Lung (tissue), 12 donors: ENCODE results near the gene STK38L. TPM values are rescaled to one million over a fixed set of nuclear protein-coding genes. Genes with fewer than 3 reads are reported as not detected.

ENCODE experiments used
- ATAC-seq: fragments of 200-7000 bp; cut with Tn5 transposase; one replicate; pipeline ENCODE4 v1.9.1; 2020; ENCODE audit warnings: moderate number of reproducible peaks; ENCODE audit not compliant: insufficient read depth, low FRiP score
- DNase-seq, 3 donors: peaks; one replicate each; pipeline ENCODE4 v3.0.0-alpha.2; 2013 to 2017
- H3K27ac ChIP-seq, 2 donors: one replicate each; pipeline ENCODE4 v1.5.1; 2013; ENCODE audit warnings: mild to moderate bottlenecking in 2 of 2, moderate library complexity in 2 of 2, control low read depth in 1 of 2, inconsistent platforms in 1 of 2, low read depth in 1 of 2, low read length in 1 of 2
- H3K27me3 ChIP-seq, 3 donors: one replicate each; pipeline ENCODE4 v1.5.1; 2013; ENCODE audit warnings: low read length in 2 of 3; ENCODE audit not compliant: control insufficient read depth in 3 of 3, insufficient read depth in 3 of 3
- H3K36me3 ChIP-seq, 4 donors: one replicate each; pipeline ENCODE4 v1.5.1; 2013; ENCODE audit warnings: low read length in 4 of 4, mild to moderate bottlenecking in 1 of 4, moderate library complexity in 1 of 4; ENCODE audit not compliant: control insufficient read depth in 4 of 4, insufficient read depth in 4 of 4
- H3K4me1 ChIP-seq, 5 donors: one replicate each; pipeline ENCODE4 v1.5.1; 2013; ENCODE audit warnings: low read length in 5 of 5, mild to moderate bottlenecking in 2 of 5, moderate library complexity in 1 of 5; ENCODE audit not compliant: control insufficient read depth in 5 of 5, insufficient read depth in 5 of 5
- H3K4me3 ChIP-seq: one replicate; pipeline ENCODE4 v1.5.1; 2013; ENCODE audit warnings: mild to moderate bottlenecking, control low read depth, moderate library complexity
- H3K9ac ChIP-seq, 2 donors: one replicate each; pipeline ENCODE4 v1.5.1; 2013; ENCODE audit warnings: low read length in 2 of 2, control low read depth in 1 of 2; ENCODE audit not compliant: insufficient read depth in 1 of 2
- H3K9me3 ChIP-seq, 4 donors: one replicate each; pipeline ENCODE4 v1.5.1; 2013; ENCODE audit warnings: low read length in 3 of 4, mild to moderate bottlenecking in 1 of 4, moderate library complexity in 1 of 4; ENCODE audit not compliant: control insufficient read depth in 4 of 4, insufficient read depth in 3 of 4
- CTCF ChIP-seq: IDR thresholded peaks from 2 replicates; pipeline ENCODE4 v1.5.1; 2012; ENCODE audit warnings: mild to moderate bottlenecking; ENCODE audit errors: control extremely low read depth, extremely low read depth
- WGBS, 2 donors: extraction: QIAGEN DNeasy Blood & Tissue Kit; methylation state at CpG; one replicate each; pipeline ENCODE4 v1.1.7; 2013; 5-methylcytosine and 5-hydroxymethylcytosine counted together
- polyA plus RNA-seq, 2 donors: library from polyadenylated mRNA; stranded (reverse); fragments of 200-250 nt; gene quantifications; one replicate each; pipeline ENCODE4 v1.2.1, GENCODE V29; 2013
- total RNA-seq, 2 donors: library from RNA; depleted of rRNA in 1 of 2; stranded (reverse); fragments of >200 nt in 1 of 2; gene quantifications; one replicate each; pipeline ENCODE4 v1.2.1, GENCODE V29; 2014 to 2021
- donor health status: control.
- donor health status: control.
- donor health status: Bipolar disorder and iron deficiency.
- donor health status: healthy.
- donor health status: DM: yes; HTN: yes; CAD: no.

STK38L gene
- total and polyA plus RNA-seq, 4 donors = 6.5 to 41.5 (median 18.5) TPM

DNA sequence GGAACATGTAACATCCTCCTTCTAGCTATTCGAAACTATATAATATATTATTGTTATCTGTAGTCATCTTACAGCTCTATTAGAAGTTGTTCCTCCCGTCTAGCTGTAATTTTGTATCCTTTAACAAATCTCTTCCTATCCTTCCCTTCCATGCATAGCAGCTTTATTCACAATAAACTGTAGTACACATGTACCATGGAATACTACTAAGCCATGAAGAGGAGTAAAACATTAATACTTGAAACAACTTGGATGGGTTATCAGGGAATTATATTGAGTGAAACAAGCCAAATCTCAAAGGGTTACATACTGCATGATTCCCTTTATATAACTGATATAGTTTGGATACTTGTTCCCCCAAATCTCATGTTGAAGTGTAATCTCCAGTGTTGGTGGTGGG is 33.9 kb upstream of the STK38L start:
- Histone ChIP-seq H3K9me3 (peaks cover 0 to 3% (median 0%) of the 10 kb centered on the region in 4 donors), H3K36me3 (no peaks in the 10 kb centered on the region), H3K9ac (no peak overlapping the region), H3K4me3 (no peak overlapping the region), H3K4me1 (no peaks in the 10 kb centered on the region), H3K27ac (no peak overlapping the region), H3K27me3 (no peaks in the 10 kb centered on the region)
- ATAC-seq (no peak), DNase-seq (no peak)
- no peak for TF ChIP-seq CTCF
- WGBS, 2 donors = 93 to 99% methylated on average over 2 of the region's 2 CpGs

DNA sequence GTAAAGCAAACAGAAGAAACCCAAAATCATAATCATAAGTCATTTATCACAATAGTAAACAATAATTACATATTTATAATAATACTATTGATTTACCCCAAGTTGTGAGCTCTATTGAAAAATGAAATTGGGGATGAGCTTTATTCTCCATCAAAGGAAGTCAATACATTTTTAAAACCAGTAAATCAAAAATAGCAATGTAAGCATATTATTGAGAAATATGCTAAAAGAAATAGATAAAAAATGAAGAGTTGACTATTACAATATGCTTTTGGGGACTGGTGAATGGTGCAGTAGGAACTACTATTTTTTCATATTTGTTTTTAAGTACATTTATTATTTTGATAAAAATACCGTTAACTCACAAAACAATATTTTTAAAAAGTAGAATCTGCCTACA is 31.2 kb upstream of the STK38L start:
- 100% methylated on average over 1 of the region's 1 CpG for WGBS, 2 donors
- H3K27ac ChIP-seq = no peak overlapping the region
- no peaks in the 10 kb centered on the region for H3K27me3 ChIP-seq
- TF ChIP-seq CTCF = no peak
- H3K36me3 ChIP-seq = no peaks in the 10 kb centered on the region
- H3K9me3 ChIP-seq = peaks cover 0 to 3% (median 0%) of the 10 kb centered on the region in 4 donors
- ATAC-seq (no peak), DNase-seq (no peak)
- no peaks in the 10 kb centered on the region for H3K4me1 ChIP-seq
- H3K4me3 ChIP-seq = no peak overlapping the region
- H3K9ac ChIP-seq = no peak overlapping the region

- no peak for DNase-seq
- Histone ChIP-seq H3K27me3 (no peaks in the 10 kb centered on the region), H3K9ac (no peak overlapping the region), H3K4me1 (no peaks in the 10 kb centered on the region), H3K27ac (no peak overlapping the region), H3K9me3 (peaks cover 0 to 3% (median 0%) of the 10 kb centered on the region in 4 donors), H3K4me3 (no peak overlapping the region), H3K36me3 (no peaks in the 10 kb centered on the region)
- no peak for ATAC-seq
- TF ChIP-seq CTCF = no peak
- WGBS, 2 donors = 88 to 96% methylated on average over 2 of the region's 2 CpGs
Measured at GRCh38 chr12:27213304-27213703, 30.8 kb upstream of the STK38L start.
